HEK293 (cell line): ENCODE results near the gene TEDC2.
A peak's percentile ranks its signal among the peaks of the same experiment; 100 is the strongest.

Experiments used
- ATF2 ChIP-seq: fragments of 450-650 bp; formaldehyde crosslinking; IDR thresholded peaks from 2 replicates; pipeline ENCODE4 v1.5.1; 2016; ENCODE audit warnings: missing biosample characterization, missing genetic modification characterization, low read depth
- BCL11B ChIP-seq: fragments of 450-650 bp; formaldehyde crosslinking; IDR thresholded peaks from 2 replicates; pipeline ENCODE4 v1.5.1; 2016; ENCODE audit warnings: low read depth, missing biosample characterization, missing genetic modification characterization
- KLF10 ChIP-seq: fragments of 450-650 bp; IDR thresholded peaks from 2 replicates; pipeline ENCODE4 v1.5.1; 2018; ENCODE audit warnings: missing biosample characterization, mild to moderate bottlenecking, missing genetic modification characterization
- KLF17 ChIP-seq: fragments of 450-650 bp; formaldehyde crosslinking; IDR thresholded peaks from 2 replicates; pipeline ENCODE4 v1.5.1; 2016; ENCODE audit warnings: missing biosample characterization, missing genetic modification characterization
- PBX3 ChIP-seq: sonication (generic); formaldehyde crosslinking; IDR thresholded peaks from 2 replicates; pipeline ENCODE4 v1.8.1; 2022; ENCODE audit warnings: mild to moderate bottlenecking, moderate library complexity, missing genetic modification reagents
- SALL2 ChIP-seq: fragments of 450-650 bp; formaldehyde crosslinking; IDR thresholded peaks from 2 replicates; pipeline ENCODE4 v1.5.0; 2017; ENCODE audit warnings: missing biosample characterization, mild to moderate bottlenecking, missing genetic modification characterization, borderline replicate concordance
- ZBTB21 ChIP-seq: fragments of 450-650 bp; formaldehyde crosslinking; IDR thresholded peaks from 2 replicates; pipeline ENCODE4 v1.5.1; 2017; ENCODE audit warnings: missing biosample characterization, missing genetic modification characterization
- ZFHX2 ChIP-seq: fragments of 450-650 bp; formaldehyde crosslinking; conservative IDR thresholded peaks from 2 replicates; pipeline ENCODE4 v1.5.1; 2016; ENCODE audit warnings: missing biosample characterization, missing genetic modification characterization
- ZNF214 ChIP-seq: fragments of 450-650 bp; formaldehyde crosslinking; IDR thresholded peaks from 2 replicates; pipeline ENCODE4 v1.5.1; 2017; ENCODE audit warnings: missing biosample characterization, mild to moderate bottlenecking, missing genetic modification characterization, borderline replicate concordance
- ZNF292 ChIP-seq: fragments of 450-650 bp; formaldehyde crosslinking; IDR thresholded peaks from 2 replicates; pipeline ENCODE4 v1.5.1; 2016; ENCODE audit warnings: low read depth, missing biosample characterization, missing genetic modification characterization, borderline replicate concordance
- ZNF610 ChIP-seq: fragments of 450-650 bp; formaldehyde crosslinking; IDR thresholded peaks from 2 replicates; pipeline ENCODE4 v1.5.1; 2016; ENCODE audit warnings: missing biosample characterization, missing genetic modification characterization, borderline replicate concordance
- ZNF692 ChIP-seq: fragments of 450-650 bp; formaldehyde crosslinking; IDR thresholded peaks from 2 replicates; pipeline ENCODE4 v1.5.1; 2016; ENCODE audit warnings: missing biosample characterization, missing genetic modification characterization
- ZNF776 ChIP-seq: fragments of 450-650 bp; formaldehyde crosslinking; IDR thresholded peaks from 2 replicates; pipeline ENCODE4 v1.5.0; 2017; ENCODE audit warnings: missing biosample characterization, missing genetic modification characterization, borderline replicate concordance
- ZNF785 ChIP-seq: fragments of 450-650 bp; formaldehyde crosslinking; IDR thresholded peaks from 2 replicates; pipeline ENCODE4 v1.5.1; 2016; ENCODE audit warnings: missing biosample characterization, missing genetic modification characterization
- ZSCAN23 ChIP-seq: fragments of 450-650 bp; formaldehyde crosslinking; IDR thresholded peaks from 2 replicates; pipeline ENCODE4 v1.5.1; 2016; ENCODE audit warnings: missing biosample characterization, missing genetic modification characterization
- TF ChIP-seq, protein P1 (sequence below): fragments of 450-650 bp; formaldehyde crosslinking; conservative IDR thresholded peaks from 2 replicates; pipeline ENCODE4 v1.5.1; 2016; ENCODE audit warnings: low read depth, missing biosample characterization, missing genetic modification characterization
- TF ChIP-seq, protein P2 (sequence below): fragments of 450-650 bp; formaldehyde crosslinking; IDR thresholded peaks from 2 replicates; pipeline ENCODE4 v1.5.1; 2017; ENCODE audit warnings: missing biosample characterization, missing genetic modification characterization
- TF ChIP-seq, protein P3 (sequence below): fragments of 450-650 bp; formaldehyde crosslinking; IDR thresholded peaks from 2 replicates; pipeline ENCODE4 v1.5.0; 2017; ENCODE audit warnings: missing biosample characterization, missing genetic modification characterization, borderline replicate concordance
- TF ChIP-seq, protein P4 (sequence below): fragments of 450-650 bp; formaldehyde crosslinking; IDR thresholded peaks from 2 replicates; pipeline ENCODE4 v1.5.1; 2016; ENCODE audit warnings: missing biosample characterization, missing genetic modification characterization
- TF ChIP-seq, protein P5 (sequence below): fragments of 450-650 bp; formaldehyde crosslinking; IDR thresholded peaks from 2 replicates; pipeline ENCODE4 v1.5.1; 2016; ENCODE audit warnings: missing biosample characterization, missing genetic modification characterization

TEDC2 gene

GRCh38 chr16:2513405-2514332 lies 53.8 kb downstream of the TEDC2 start, which contains the start of gene ATP6V0C (continued):
- TF ChIP-seq PBX3 (CRISPR knock-in tag), result peak; percentile 53; the same call in 1 of the 2 replicates
- TF ChIP-seq KLF17 (tag by site-specific recombination), result peak; percentile 86
- TF ChIP-seq ZFHX2 (tag by site-specific recombination), result peak; percentile 77
- TF ChIP-seq SALL2 (tag by site-specific recombination), result no peak
- peak; percentile 29; the same call in 1 of the 2 replicates for TF ChIP-seq BCL11B
- TF ChIP-seq ZNF776 (tag by site-specific recombination), result no peak
- no peak for TF ChIP-seq ZSCAN23 (tag by site-specific recombination)
- TF ChIP-seq, protein P1, sequence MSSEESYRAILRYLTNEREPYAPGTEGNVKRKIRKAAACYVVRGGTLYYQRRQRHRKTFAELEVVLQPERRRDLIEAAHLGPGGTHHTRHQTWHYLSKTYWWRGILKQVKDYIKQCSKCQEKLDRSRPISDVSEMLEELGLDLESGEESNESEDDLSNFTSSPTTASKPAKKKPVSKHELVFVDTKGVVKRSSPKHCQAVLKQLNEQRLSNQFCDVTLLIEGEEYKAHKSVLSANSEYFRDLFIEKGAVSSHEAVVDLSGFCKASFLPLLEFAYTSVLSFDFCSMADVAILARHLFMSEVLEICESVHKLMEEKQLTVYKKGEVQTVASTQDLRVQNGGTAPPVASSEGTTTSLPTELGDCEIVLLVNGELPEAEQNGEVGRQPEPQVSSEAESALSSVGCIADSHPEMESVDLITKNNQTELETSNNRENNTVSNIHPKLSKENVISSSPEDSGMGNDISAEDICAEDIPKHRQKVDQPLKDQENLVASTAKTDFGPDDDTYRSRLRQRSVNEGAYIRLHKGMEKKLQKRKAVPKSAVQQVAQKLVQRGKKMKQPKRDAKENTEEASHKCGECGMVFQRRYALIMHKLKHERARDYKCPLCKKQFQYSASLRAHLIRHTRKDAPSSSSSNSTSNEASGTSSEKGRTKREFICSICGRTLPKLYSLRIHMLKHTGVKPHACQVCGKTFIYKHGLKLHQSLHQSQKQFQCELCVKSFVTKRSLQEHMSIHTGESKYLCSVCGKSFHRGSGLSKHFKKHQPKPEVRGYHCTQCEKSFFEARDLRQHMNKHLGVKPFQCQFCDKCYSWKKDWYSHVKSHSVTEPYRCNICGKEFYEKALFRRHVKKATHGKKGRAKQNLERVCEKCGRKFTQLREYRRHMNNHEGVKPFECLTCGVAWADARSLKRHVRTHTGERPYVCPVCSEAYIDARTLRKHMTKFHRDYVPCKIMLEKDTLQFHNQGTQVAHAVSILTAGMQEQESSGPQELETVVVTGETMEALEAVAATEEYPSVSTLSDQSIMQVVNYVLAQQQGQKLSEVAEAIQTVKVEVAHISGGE (tag by site-specific recombination), result no peak; the same call in 1 of the 2 replicates
- TF ChIP-seq ZNF292 (tag by site-specific recombination), result no peak
- TF ChIP-seq ZNF785, result 0 out of 2 replicates have a peak, but pooled peaks have one; percentile 62
- TF ChIP-seq, protein P2, sequence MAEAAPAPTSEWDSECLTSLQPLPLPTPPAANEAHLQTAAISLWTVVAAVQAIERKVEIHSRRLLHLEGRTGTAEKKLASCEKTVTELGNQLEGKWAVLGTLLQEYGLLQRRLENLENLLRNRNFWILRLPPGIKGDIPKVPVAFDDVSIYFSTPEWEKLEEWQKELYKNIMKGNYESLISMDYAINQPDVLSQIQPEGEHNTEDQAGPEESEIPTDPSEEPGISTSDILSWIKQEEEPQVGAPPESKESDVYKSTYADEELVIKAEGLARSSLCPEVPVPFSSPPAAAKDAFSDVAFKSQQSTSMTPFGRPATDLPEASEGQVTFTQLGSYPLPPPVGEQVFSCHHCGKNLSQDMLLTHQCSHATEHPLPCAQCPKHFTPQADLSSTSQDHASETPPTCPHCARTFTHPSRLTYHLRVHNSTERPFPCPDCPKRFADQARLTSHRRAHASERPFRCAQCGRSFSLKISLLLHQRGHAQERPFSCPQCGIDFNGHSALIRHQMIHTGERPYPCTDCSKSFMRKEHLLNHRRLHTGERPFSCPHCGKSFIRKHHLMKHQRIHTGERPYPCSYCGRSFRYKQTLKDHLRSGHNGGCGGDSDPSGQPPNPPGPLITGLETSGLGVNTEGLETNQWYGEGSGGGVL (tag by site-specific recombination), result peak; percentile 28; the same call in 1 of the 2 replicates
- TF ChIP-seq, protein P3, sequence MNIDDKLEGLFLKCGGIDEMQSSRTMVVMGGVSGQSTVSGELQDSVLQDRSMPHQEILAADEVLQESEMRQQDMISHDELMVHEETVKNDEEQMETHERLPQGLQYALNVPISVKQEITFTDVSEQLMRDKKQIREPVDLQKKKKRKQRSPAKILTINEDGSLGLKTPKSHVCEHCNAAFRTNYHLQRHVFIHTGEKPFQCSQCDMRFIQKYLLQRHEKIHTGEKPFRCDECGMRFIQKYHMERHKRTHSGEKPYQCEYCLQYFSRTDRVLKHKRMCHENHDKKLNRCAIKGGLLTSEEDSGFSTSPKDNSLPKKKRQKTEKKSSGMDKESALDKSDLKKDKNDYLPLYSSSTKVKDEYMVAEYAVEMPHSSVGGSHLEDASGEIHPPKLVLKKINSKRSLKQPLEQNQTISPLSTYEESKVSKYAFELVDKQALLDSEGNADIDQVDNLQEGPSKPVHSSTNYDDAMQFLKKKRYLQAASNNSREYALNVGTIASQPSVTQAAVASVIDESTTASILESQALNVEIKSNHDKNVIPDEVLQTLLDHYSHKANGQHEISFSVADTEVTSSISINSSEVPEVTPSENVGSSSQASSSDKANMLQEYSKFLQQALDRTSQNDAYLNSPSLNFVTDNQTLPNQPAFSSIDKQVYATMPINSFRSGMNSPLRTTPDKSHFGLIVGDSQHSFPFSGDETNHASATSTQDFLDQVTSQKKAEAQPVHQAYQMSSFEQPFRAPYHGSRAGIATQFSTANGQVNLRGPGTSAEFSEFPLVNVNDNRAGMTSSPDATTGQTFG (tag by site-specific recombination), result 0 out of 2 replicates have a peak, but pooled peaks have one; percentile 39
- TF ChIP-seq, protein P4, sequence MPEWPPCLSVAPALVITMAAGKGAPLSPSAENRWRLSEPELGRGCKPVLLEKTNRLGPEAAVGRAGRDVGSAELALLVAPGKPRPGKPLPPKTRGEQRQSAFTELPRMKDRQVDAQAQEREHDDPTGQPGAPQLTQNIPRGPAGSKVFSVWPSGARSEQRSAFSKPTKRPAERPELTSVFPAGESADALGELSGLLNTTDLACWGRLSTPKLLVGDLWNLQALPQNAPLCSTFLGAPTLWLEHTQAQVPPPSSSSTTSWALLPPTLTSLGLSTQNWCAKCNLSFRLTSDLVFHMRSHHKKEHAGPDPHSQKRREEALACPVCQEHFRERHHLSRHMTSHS, result no peak
- TF ChIP-seq KLF10 (tag by site-specific recombination), result peak; percentile 88
- TF ChIP-seq ZBTB21 (tag by site-specific recombination), result peak; percentile 92
- peak; percentile 95 for TF ChIP-seq ATF2 (tag by site-specific recombination)
- TF ChIP-seq ZNF610 (tag by site-specific recombination), result no peak
- peak; percentile 60 for TF ChIP-seq ZNF692 (tag by site-specific recombination)
- TF ChIP-seq ZNF214, result no peak
- TF ChIP-seq, protein P5, sequence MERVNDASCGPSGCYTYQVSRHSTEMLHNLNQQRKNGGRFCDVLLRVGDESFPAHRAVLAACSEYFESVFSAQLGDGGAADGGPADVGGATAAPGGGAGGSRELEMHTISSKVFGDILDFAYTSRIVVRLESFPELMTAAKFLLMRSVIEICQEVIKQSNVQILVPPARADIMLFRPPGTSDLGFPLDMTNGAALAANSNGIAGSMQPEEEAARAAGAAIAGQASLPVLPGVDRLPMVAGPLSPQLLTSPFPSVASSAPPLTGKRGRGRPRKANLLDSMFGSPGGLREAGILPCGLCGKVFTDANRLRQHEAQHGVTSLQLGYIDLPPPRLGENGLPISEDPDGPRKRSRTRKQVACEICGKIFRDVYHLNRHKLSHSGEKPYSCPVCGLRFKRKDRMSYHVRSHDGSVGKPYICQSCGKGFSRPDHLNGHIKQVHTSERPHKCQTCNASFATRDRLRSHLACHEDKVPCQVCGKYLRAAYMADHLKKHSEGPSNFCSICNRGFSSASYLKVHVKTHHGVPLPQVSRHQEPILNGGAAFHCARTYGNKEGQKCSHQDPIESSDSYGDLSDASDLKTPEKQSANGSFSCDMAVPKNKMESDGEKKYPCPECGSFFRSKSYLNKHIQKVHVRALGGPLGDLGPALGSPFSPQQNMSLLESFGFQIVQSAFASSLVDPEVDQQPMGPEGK, result peak; percentile 39
